NCI-H187 treated with DMSO at 0.1 percent for 48 hours (cell line): Measurements from ENCODE around the gene DUOX1.

Source experiments
- DNase-seq: peaks from one replicate; lab custom pipeline; 2025; lab: John Stamatoyannopoulos, UW

DUOX1 gene

GRCh38 chr15:45187894-45188830 is 58.4 kb downstream of the DUOX1 start, which contains the start of gene SHF:
Gene SHF (minus strand): TSS chr15:45187966. CDS start chr15:45187951, 15 bp downstream.
- DNase-seq, result no peak

DNA sequence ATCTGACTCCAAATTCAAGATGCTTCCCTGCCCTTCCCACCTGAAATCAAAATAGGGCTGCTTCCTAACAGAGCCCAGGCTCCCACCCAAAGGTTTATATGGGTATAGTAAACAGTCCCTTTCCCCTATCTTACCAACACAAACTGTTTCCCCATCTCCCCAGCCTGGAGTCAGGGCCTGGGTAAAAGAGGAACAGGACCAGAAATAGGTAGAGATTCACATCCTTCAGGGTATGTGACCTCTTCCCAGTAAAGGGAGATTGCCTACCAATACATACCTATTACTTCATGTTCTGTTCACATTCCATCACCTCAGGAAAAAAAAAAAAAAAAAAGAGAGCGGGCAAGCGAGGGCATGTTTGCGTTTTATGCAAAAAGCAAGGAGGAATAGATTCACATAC is 67.7 kb downstream of the DUOX1 start:
- DNase-seq, result no peak

GRCh38 chr15:45198337-45199135 is 68.7 kb downstream of the DUOX1 start:
- DNase-seq, result peak; percentile 79

GRCh38 chr15:45199136-45199810 is 69.5 kb downstream of the DUOX1 start:
- DNase-seq, result no peak

DNA sequence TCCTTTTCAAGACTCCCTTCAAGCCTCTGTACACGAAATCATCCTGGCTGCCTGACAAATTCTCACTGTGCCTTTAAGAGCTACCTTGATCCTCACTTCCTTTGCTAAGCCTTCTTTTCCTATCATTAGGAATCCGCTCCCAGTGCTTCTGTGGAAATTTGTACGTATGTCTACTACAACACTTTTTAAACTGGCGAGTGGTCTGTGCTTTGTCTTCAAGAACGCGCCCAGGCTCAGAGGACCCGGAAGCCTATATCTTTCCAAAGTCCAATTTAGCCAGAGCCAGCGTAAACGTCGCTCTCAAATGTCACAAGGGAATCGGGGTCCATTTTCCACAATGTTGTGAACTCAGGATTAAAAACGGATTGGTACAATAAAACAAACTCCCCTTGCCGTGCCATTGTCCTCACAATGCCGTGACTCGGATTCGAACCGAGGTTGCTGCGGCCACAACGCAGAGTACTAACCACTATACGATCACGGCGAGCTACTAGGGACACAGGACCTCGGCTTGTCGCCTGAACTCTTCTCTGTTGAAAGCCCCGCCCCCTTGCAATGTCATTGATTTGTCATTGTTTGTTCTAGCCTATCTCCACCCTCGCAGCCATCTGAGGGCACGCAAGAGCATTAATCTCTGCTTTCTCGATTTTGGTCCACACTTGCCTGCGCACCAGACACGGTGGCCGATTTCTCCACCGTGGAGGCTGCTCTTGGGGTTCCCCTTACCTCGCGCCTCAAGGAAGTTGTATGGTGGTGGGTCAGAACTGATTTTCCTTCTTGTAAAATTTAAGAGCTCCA is 70.4 kb downstream of the DUOX1 start:
- peak; percentile 67 for DNase-seq

DNA sequence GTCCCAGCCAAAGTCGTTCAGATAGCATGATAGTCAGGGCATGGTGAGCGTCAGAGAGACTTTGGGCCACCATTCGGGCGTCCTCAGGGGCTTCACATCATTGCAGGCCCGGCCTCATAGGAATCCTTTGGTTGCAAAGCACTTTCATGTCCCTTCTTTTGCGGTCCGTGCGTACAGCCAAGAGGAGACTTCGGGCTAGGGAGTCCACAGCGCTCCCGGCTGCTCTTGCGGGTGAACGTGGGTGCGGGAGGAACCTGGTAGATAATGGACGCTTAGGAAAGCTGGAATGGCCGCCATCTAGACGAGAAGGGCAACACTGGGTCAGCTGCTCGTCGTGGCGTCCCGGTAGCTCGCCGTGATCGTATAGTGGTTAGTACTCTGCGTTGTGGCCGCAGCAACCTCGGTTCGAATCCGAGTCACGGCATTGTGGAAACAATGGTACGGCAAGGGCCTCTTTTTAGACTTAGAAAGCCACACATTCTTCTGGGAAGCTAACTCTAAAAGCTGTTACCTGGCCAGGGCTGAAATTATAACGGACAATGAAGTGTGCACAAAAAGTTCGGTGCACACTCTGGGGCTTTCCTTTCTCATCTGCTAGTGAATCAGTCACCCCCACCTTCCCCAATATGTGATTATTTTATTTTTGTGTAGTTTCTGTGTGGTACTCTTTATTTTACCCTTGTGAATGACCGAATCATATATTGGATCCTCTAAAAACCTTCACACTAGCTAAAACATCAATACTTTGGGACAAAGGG is 71.2 kb downstream of the DUOX1 start:
- no peak for DNase-seq

- no peak for DNase-seq
Measured at GRCh38 chr15:45201557-45201859, 71.7 kb downstream of the DUOX1 start.

DNA sequence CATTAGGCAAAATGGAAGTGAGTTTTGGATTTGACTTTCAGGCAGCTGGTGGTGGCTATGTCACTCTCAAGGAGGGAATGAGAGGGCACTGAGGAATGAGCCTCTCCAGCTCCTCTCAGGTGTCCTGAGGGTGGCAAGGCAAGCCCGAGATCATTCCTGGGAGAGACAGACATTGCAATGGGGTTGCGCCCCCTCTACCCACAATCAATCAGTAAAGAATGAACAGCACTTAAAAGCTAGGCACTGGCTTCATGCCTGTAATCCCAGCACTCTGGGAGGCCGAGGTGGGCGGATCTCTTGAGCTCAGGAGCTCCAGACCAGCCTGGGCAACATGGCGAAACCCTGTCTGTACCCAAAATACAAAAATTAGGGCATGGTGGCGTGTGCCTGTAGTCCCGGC is 72.1 kb downstream of the DUOX1 start:
- no peak for DNase-seq

DNA sequence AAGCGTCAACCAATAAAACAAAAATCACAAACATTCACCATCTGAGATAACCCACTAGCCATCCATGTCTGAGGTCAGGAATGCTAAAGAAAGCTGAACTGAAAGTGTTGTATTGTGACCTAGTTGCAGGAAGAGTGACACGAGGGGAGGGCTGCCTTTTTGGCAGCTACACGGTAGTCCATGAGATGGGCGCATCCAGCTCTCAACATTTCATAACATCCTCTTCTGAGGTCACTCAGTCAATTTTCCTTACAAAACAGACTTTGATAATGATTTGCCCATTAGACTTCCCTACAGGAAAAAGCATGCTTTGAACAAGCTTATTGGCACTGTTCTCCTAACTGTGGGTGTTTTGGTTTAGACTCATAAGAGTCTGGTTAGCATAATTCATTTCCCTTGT is 73.4 kb downstream of the DUOX1 start:
- no peak for DNase-seq

GRCh38 chr15:45205192-45205591 is 75.4 kb downstream of the DUOX1 start:
- peak; percentile 5 for DNase-seq

- DNase-seq, result no peak
Measured at GRCh38 chr15:45212493-45212892, 82.7 kb downstream of the DUOX1 start.
